HCT116 (cell line): ENCODE measurements around the gene MARK1. TPM values are rescaled to one million over a fixed set of nuclear protein-coding genes. Genes with fewer than 3 reads are reported as not detected.

Experiments
- ATAC-seq: fragments of 200-7000 bp; cut with Tn5 transposase; 2 replicates; pipeline ENCODE4 v1.9.1; 2020; ENCODE audit warnings: mild to moderate bottlenecking, moderate library complexity
- BruUV-seq: library from RNA; stranded (reverse); fragments of 400-500 nt; replicated peaks from 2 replicates; lab custom pipeline; 2021; lab: Mats Ljungman, UMichigan
- CTCF ChIA-PET: fragments of 300-600 bp; sonication (Branson Sonifier 250); formaldehyde crosslinking; loops from one replicate; lab custom pipeline; 2021; ENCODE audit warnings: antibody characterized with exemption; lab: Charles Lee
- POLR2A ChIA-PET: fragments of 300-600, 350-600 bp; sonication (Branson Sonifier 250); formaldehyde crosslinking; loops from one replicate; lab custom pipeline; 2021; ENCODE audit warnings: antibody characterized with exemption; lab: Charles Lee
- RAD21 ChIA-PET, 2 experiments: fragments of 300-600 bp; sonication (Branson Sonifier 250); formaldehyde crosslinking; loops; one replicate each; lab custom pipeline; 2023; ENCODE audit warnings: low total read pairs in 2 of 2; ENCODE audit not compliant: uncharacterized antibody in 2 of 2, unreplicated experiment in 2 of 2, low non-redundant PET in 1 of 2; lab: Charles Lee
- DNase-seq: peaks from one replicate; pipeline ENCODE4 v3.0.0-alpha.2; 2010; ENCODE audit warnings: low read depth, low spot score
- H2AFZ ChIP-seq: fragments of 200-600 bp; shearing (Covaris generic), sonication (generic); 2 replicates; pipeline ENCODE4 v1.6.1; 2017; ENCODE audit warnings: low read depth, mixed run types, mixed read lengths, antibody characterized with exemption, low read length; ENCODE audit not compliant: poor library complexity, severe bottlenecking
- H3K27ac ChIP-seq: 2 replicates; pipeline ENCODE4 v1.5.1; 2012; ENCODE audit warnings: low read depth, low read length
- H3K27me3 ChIP-seq: fragments of 200-600 bp; sonication (generic); 2 replicates; pipeline ENCODE4 v1.6.1; 2016; ENCODE audit warnings: mixed run types, low read length, mixed read lengths; ENCODE audit not compliant: insufficient read depth
- H3K36me3 ChIP-seq, 2 experiments: fragments of 200-500 bp in 1 of 2; fragments of 200-600 bp in 1 of 2; sonication (Bioruptor generic) in 1 of 2; sonication (generic) in 1 of 2; 2 replicates each; pipeline versions ENCODE4 v1.5.1 to v1.6.1; 2014 to 2016; ENCODE audit warnings: low read length in 2 of 2, inconsistent platforms in 1 of 2, mixed read lengths in 1 of 2, mixed run types in 1 of 2; ENCODE audit not compliant: insufficient read depth in 2 of 2, control insufficient read depth in 1 of 2
- H3K4me1 ChIP-seq, 2 experiments: fragments of 200-600 bp in 1 of 2; sonication (generic) in 1 of 2; 2 replicates each; pipeline versions ENCODE4 v1.5.1 to v1.6.1; 2012 to 2017; ENCODE audit warnings: low read length in 2 of 2, inconsistent platforms in 1 of 2, mild to moderate bottlenecking in 1 of 2, mixed read lengths in 1 of 2, mixed run types in 1 of 2, moderate library complexity in 1 of 2; ENCODE audit not compliant: insufficient read depth in 2 of 2, control insufficient read depth in 1 of 2
- H3K4me2 ChIP-seq: fragments of 200-600 bp; sonication (generic); 2 replicates; pipeline ENCODE4 v1.6.1; 2017; ENCODE audit warnings: mixed run types, low read length, mixed read lengths
- H3K4me3 ChIP-seq, 2 experiments: fragments of 200-600 bp in 1 of 2; sonication (generic) in 1 of 2; replicated peaks in 1 of 2; 2 replicates each; pipeline ENCODE4 v1.5.1; 2011 to 2016; ENCODE audit warnings: low read length in 2 of 2, control low read depth in 1 of 2, low read depth in 1 of 2, mild to moderate bottlenecking in 1 of 2, mixed read lengths in 1 of 2, mixed run types in 1 of 2
- H3K79me2 ChIP-seq: fragments of 200-600 bp; sonication (generic); 2 replicates; pipeline ENCODE4 v1.6.1; 2017; ENCODE audit warnings: mild to moderate bottlenecking, mixed run types, low read length, moderate library complexity, mixed read lengths; ENCODE audit not compliant: insufficient read depth
- H3K9ac ChIP-seq: fragments of 200-600 bp; sonication (generic); 2 replicates; pipeline ENCODE4 v1.6.1; 2016; ENCODE audit warnings: low read length, mixed read lengths
- H3K9me2 ChIP-seq: fragments of 200-600 bp; sonication (generic), shearing (Covaris generic); 2 replicates; pipeline ENCODE4 v1.6.1; 2017; ENCODE audit warnings: mixed run types, mild to moderate bottlenecking, moderate library complexity; ENCODE audit not compliant: insufficient read depth
- H3K9me3 ChIP-seq, 2 experiments: fragments of 200-500 bp in 1 of 2; fragments of 200-600 bp in 1 of 2; sonication (Bioruptor generic) in 1 of 2; sonication (generic) in 1 of 2; 2 replicates each; pipeline ENCODE4 v1.6.1; 2014 to 2017; ENCODE audit warnings: low read length in 2 of 2, mixed read lengths in 2 of 2, inconsistent platforms in 1 of 2, low read depth in 1 of 2, mild to moderate bottlenecking in 1 of 2, mixed run types in 1 of 2, moderate library complexity in 1 of 2; ENCODE audit not compliant: control insufficient read depth in 1 of 2, insufficient read depth in 1 of 2
- H4K20me1 ChIP-seq: fragments of 200-600 bp; sonication (generic), shearing (Covaris generic); 2 replicates; pipeline ENCODE4 v1.6.1; 2017; ENCODE audit warnings: mixed run types, mild to moderate bottlenecking, moderate library complexity; ENCODE audit not compliant: insufficient read depth
- CBX3 ChIP-seq: IDR thresholded peaks from 2 replicates; pipeline ENCODE4 v1.6.1; 2012; ENCODE audit warnings: low read depth
- EGR1 ChIP-seq: IDR thresholded peaks from 2 replicates; pipeline ENCODE4 v1.6.1; 2012; ENCODE audit warnings: low read depth
- EZH2 ChIP-seq: fragments of 200-600 bp; sonication (generic); IDR thresholded peaks from 2 replicates; pipeline ENCODE4 v1.6.1; 2017; ENCODE audit warnings: antibody characterized with exemption, mixed run types
- FOSL1 ChIP-seq: IDR thresholded peaks from 2 replicates; pipeline ENCODE4 v1.6.1; 2012; ENCODE audit warnings: low read depth
- JUND ChIP-seq: IDR thresholded peaks from 2 replicates; pipeline ENCODE4 v1.6.1; 2012
- POLR2A ChIP-seq: IDR thresholded peaks from 2 replicates; pipeline ENCODE4 v1.7.0; 2011; ENCODE audit warnings: borderline replicate concordance; ENCODE audit not compliant: insufficient read depth, insufficient read length; ENCODE audit errors: extremely low read depth
- RAD21 ChIP-seq: IDR thresholded peaks from 2 replicates; pipeline ENCODE4 v1.6.1; 2012; ENCODE audit warnings: low read depth, mild to moderate bottlenecking
- SIN3A ChIP-seq: IDR thresholded peaks from 2 replicates; pipeline ENCODE4 v1.6.1; 2012; ENCODE audit warnings: low read depth
- TCF7L2 ChIP-seq: IDR thresholded peaks from 2 replicates; pipeline ENCODE4 v1.7.0; 2011; ENCODE audit warnings: borderline replicate concordance, inconsistent platforms; ENCODE audit not compliant: insufficient read depth, insufficient read length; ENCODE audit errors: extremely low read depth
- YY1 ChIP-seq: IDR thresholded peaks from 2 replicates; pipeline ENCODE4 v1.6.1; 2011; ENCODE audit warnings: low read length, low read depth, moderate library complexity, mild to moderate bottlenecking; ENCODE audit not compliant: insufficient replicate concordance; ENCODE audit errors: extremely low read depth
- ZNF274 ChIP-seq: fragments of 200-500 bp; sonication (Bioruptor generic); IDR thresholded peaks from 2 replicates; pipeline ENCODE4 v1.6.1; 2014; ENCODE audit warnings: mild to moderate bottlenecking, low read depth, low read length, inconsistent platforms
- intact Hi-C: fragments of 100-400 bp; cut with micrococcal nuclease; formaldehyde crosslinking; loops from 2 replicates; pipeline ENCODE4 v1.10.0; 2022
- total RNA-seq: library from RNA; stranded (reverse); gene quantifications from one replicate; pipeline ENCODE4 v1.2.1, GENCODE V29; 2021; ENCODE audit not compliant: unreplicated experiment
- TF ChIP-seq, protein P1 (sequence below), 3 experiments: fragments of 200-600 bp in 1 of 3; sonication (generic) in 1 of 3; IDR thresholded peaks in 2 of 3; conservative IDR thresholded peaks in 1 of 3; 2 replicates each; pipeline ENCODE4 v1.5.1; 2012 to 2017; ENCODE audit warnings: low read depth in 2 of 3, low read length in 2 of 3, antibody characterized with exemption in 1 of 3, borderline replicate concordance in 1 of 3, control low read depth in 1 of 3, mild to moderate bottlenecking in 1 of 3, mixed read lengths in 1 of 3, mixed run types in 1 of 3, moderate library complexity in 1 of 3; ENCODE audit not compliant: insufficient read depth in 1 of 3
- TF ChIP-seq, protein P2 (sequence below): IDR thresholded peaks from 2 replicates; pipeline ENCODE4 v1.6.1; 2012

The MARK1 gene
- total RNA-seq, 1 experiment from 2014 or later: 3.6 TPM

DNA sequence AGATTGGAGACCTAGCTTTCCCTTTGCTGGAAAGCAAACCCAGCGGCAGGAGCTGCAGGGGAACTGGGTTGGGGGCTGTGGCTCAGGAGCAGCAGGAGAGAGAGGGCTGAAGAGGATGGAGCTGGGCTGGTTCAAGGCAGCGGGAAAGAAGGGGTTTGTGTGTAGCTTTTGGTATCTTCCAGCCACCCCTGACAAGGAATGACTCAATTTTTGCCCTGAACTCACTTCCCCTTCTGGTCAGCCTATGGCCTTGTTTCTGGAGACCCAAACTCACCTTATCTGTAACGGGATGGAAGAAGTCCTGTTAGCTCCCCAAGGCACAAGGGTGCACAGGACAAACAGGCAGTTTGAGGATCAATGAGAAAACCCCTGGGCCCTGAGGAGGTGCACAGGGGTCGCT lies 175.4 kb downstream of the MARK1 start:
- intact Hi-C loops: no loop called here
- no peaks in the 10 kb centered on the region for H3K79me2 ChIP-seq
- TF ChIP-seq FOSL1 (no peak), JUND (no peak), SIN3A (no peak), EZH2 (no peak), ZNF274 (no peak), POLR2A (no peak), EGR1 (no peak), YY1 (no peak), RAD21 (no peak), TCF7L2 (no peak), CBX3 (no peak)
- TF ChIP-seq, protein P1, sequence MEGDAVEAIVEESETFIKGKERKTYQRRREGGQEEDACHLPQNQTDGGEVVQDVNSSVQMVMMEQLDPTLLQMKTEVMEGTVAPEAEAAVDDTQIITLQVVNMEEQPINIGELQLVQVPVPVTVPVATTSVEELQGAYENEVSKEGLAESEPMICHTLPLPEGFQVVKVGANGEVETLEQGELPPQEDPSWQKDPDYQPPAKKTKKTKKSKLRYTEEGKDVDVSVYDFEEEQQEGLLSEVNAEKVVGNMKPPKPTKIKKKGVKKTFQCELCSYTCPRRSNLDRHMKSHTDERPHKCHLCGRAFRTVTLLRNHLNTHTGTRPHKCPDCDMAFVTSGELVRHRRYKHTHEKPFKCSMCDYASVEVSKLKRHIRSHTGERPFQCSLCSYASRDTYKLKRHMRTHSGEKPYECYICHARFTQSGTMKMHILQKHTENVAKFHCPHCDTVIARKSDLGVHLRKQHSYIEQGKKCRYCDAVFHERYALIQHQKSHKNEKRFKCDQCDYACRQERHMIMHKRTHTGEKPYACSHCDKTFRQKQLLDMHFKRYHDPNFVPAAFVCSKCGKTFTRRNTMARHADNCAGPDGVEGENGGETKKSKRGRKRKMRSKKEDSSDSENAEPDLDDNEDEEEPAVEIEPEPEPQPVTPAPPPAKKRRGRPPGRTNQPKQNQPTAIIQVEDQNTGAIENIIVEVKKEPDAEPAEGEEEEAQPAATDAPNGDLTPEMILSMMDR (IDR thresholded peaks at IDR 0.05 in 2 of 3, conservative IDR thresholded peaks at IDR 0.05 in 1 of 3; ENCODE audit: borderline replicate concordance in 1 of 3, insufficient read depth in 1 of 3, low read depth in 2 of 3, low read length in 2 of 3): no peak
- TF ChIP-seq, protein P2, sequence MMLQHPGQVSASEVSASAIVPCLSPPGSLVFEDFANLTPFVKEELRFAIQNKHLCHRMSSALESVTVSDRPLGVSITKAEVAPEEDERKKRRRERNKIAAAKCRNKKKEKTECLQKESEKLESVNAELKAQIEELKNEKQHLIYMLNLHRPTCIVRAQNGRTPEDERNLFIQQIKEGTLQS: no peak
- TF ChIP-seq, all 23 proteins: peak for 0
- ChIA-PET POLR2A (no interaction called here), CTCF (no interaction called here), RAD21 (no interaction called here)
- no peak overlapping the region for H2AFZ ChIP-seq
- H3K9me3 ChIP-seq: no peaks in the 10 kb centered on the region
- no peaks in the 10 kb centered on the region for H4K20me1 ChIP-seq
- no peak overlapping the region for H3K4me3 ChIP-seq
- DNase-seq: no peak
- no TSS peak for BruUV-seq
- no peaks in the 10 kb centered on the region for H3K9me2 ChIP-seq
- no peaks in the 10 kb centered on the region for H3K36me3 ChIP-seq
- H3K27me3 ChIP-seq: no peaks in the 10 kb centered on the region
- no peak for ATAC-seq
- no peak overlapping the region for H3K9ac ChIP-seq
- H3K4me1 ChIP-seq: no peaks in the 10 kb centered on the region; a peak in 2 of 4 replicates
- H3K4me2 ChIP-seq: no peak overlapping the region
- H3K27ac ChIP-seq: no peak overlapping the region
